ENCODE results near the gene POLR1A. TPM values are rescaled to one million over a fixed set of nuclear protein-coding genes. Genes with fewer than 3 reads are reported as not detected.

The POLR1A gene
- total and polyA plus RNA-seq, 2 of the 13 experiments (the other 11 are each of a cell fraction or from before 2014, with no cell fraction given): 7.2 to 39.9 TPM

- ChIA-PET POLR2A (no interaction called here), CTCF (ENCODE audit: low intra/inter-chr PET ratio, low total read pairs) (no interaction called here)
- H3K9me3 ChIP-seq (ENCODE audit: low read length): no peaks in the 10 kb centered on the region
- BruUV-seq (replicated peaks): no TSS peak
- no peaks in the 10 kb centered on the region for H3K79me2 ChIP-seq (ENCODE audit: insufficient read depth, low read length)
- no peaks in the 10 kb centered on the region for H3K4me1 ChIP-seq (ENCODE audit: insufficient read depth, low read length)
- no peak overlapping the region for H3K27ac ChIP-seq (ENCODE audit: extremely low read length, insufficient read depth, low read length)
- ATAC-seq: no peak
- DNase-seq (ENCODE audit: low spot score): no peak
- no peak for TF ChIP-seq SMAD1 (CRISPR knock-in tag; IDR thresholded peaks at IDR 0.05; ENCODE audit: borderline replicate concordance, low read depth)
- TF ChIP-seq ZNF567 (CRISPR knock-in tag; IDR thresholded peaks at IDR 0.05; ENCODE audit: borderline replicate concordance): no peak
- TF ChIP-seq NCOA2 (CRISPR knock-in tag; IDR thresholded peaks at IDR 0.05): no peak
- TF ChIP-seq ZFAT (CRISPR knock-in tag; conservative IDR thresholded peaks at IDR 0.05): no peak
- TF ChIP-seq ZNF326 (CRISPR knock-in tag; IDR thresholded peaks at IDR 0.05; ENCODE audit: borderline replicate concordance): no peak
- H3K27me3 ChIP-seq (ENCODE audit: control insufficient read depth in 1 of 2, insufficient read depth in 2 of 2, low read length in 2 of 2): no peaks in the 10 kb centered on the region
- 89% methylated on average over 3 of the region's 3 CpGs for WGBS (ENCODE audit: low lambda C conversion rate)
- H2AFZ ChIP-seq (ENCODE audit: low read length): no peak overlapping the region
- no peak overlapping the region for H3K4me2 ChIP-seq (ENCODE audit: low read depth, low read length)
- no peak for FAIRE-seq
- H3K4me3 ChIP-seq (replicated peaks in 1 of 3; ENCODE audit: insufficient read depth in 1 of 3, low read depth in 2 of 3, low read length in 3 of 3): no peak overlapping the region
- intact Hi-C loops (cut with micrococcal nuclease; ENCODE audit: unreplicated experiment): no loop called here
- peaks cover 52 to 95% of the 10 kb centered on the region in 2 experiments for H3K36me3 ChIP-seq (replicated peaks in 1 of 2; ENCODE audit: control insufficient read depth in 1 of 2, insufficient read depth in 2 of 2, low read length in 2 of 2)
- H3K9ac ChIP-seq (ENCODE audit: insufficient read depth, low read depth, low read length): no peak overlapping the region
- in situ Hi-C loops (cut with HindIII; ENCODE audit: extremely low pct_ligation_motif_present, low pct_unique_long_range_greater_than_20kb): loop anchor here (10.0 kb wide), 1 partner anchor 339 kb away; no protein-coding TSS in a partner anchor
- no peaks in the 10 kb centered on the region for H4K20me1 ChIP-seq (ENCODE audit: insufficient read depth, low read length)
These were observed 31.4 kb downstream of the POLR1A start for GRCh38 chr2:86074256-86074655.

- no peak for FAIRE-seq
- in situ Hi-C loops (cut with HindIII; ENCODE audit: extremely low pct_ligation_motif_present, low pct_unique_long_range_greater_than_20kb): loop anchor here (10.0 kb wide), 1 partner anchor 338 kb away; no protein-coding TSS in a partner anchor
- intact Hi-C loops (cut with micrococcal nuclease; ENCODE audit: unreplicated experiment): no loop called here
These were observed 32.5 kb downstream of the POLR1A start for GRCh38 chr2:86073225-86073624.

More at GRCh38 chr2:86073225-86073624, 32.5 kb downstream of the POLR1A start:
- Histone ChIP-seq H3K27ac (ENCODE audit: extremely low read length, insufficient read depth, low read length) (no peak overlapping the region), H3K4me3 (replicated peaks in 1 of 3; ENCODE audit: insufficient read depth in 1 of 3, low read depth in 2 of 3, low read length in 3 of 3) (no peak overlapping the region), H3K79me2 (ENCODE audit: insufficient read depth, low read length) (no peaks in the 10 kb centered on the region), H3K9ac (ENCODE audit: insufficient read depth, low read depth, low read length) (no peak overlapping the region), H3K4me2 (ENCODE audit: low read depth, low read length) (no peak overlapping the region), H2AFZ (ENCODE audit: low read length) (no peak overlapping the region), H4K20me1 (ENCODE audit: insufficient read depth, low read length) (no peaks in the 10 kb centered on the region), H3K27me3 (ENCODE audit: control insufficient read depth in 1 of 2, insufficient read depth in 2 of 2, low read length in 2 of 2) (no peaks in the 10 kb centered on the region), H3K9me3 (ENCODE audit: low read length) (no peaks in the 10 kb centered on the region), H3K36me3 (replicated peaks in 1 of 2; ENCODE audit: control insufficient read depth in 1 of 2, insufficient read depth in 2 of 2, low read length in 2 of 2) (peaks cover 55 to 94% of the 10 kb centered on the region in 2 experiments), H3K4me1 (ENCODE audit: insufficient read depth, low read length) (no peaks in the 10 kb centered on the region)
- ATAC-seq (no peak), DNase-seq (ENCODE audit: low spot score) (no peak)
- BruUV-seq (replicated peaks): no TSS peak
- no peak for TF ChIP-seq ZNF329 (CRISPR knock-in tag; IDR thresholded peaks at IDR 0.05; ENCODE audit: low read depth)
- TF ChIP-seq MED8 (CRISPR knock-in tag; IDR thresholded peaks at IDR 0.05; ENCODE audit: insufficient replicate concordance): no peak
- CTCF ChIA-PET (ENCODE audit: low intra/inter-chr PET ratio, low total read pairs): no interaction called here
- 100% methylated on average over 1 of the region's 1 CpG for WGBS (ENCODE audit: low lambda C conversion rate)
- POLR2A ChIA-PET: no interaction called here
